Measurements from ENCODE around the gene CMSS1.

DNA sequence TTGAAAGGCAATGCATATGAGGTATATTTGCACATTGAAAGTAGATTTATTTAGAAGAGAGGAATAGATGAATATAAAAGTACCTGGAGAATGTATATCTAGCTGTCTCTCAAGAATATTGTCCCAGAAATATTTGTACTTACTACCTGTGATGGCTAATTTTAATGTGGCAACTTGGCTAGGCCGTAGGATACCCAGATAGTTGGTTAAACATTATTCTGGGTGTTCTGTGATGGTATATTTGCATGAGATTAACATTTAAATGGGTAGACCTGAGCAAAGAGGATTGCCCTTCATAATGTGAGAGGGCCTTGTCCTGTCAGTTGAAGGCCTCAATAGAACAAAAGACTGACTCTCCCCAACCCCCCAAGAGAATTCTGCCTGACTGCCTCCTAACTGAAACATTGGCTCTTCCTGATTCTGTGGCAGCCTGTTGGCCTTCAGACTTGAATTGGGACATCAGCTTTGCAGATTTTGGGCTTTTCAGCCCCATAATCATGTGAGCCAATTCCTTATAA is 366.0 kb downstream of the CMSS1 start:
- TF ChIP-seq ZFP3 (CRISPR knock-in tag; IDR thresholded peaks at IDR 0.05) (no peak), ZFP30 (CRISPR knock-in tag; IDR thresholded peaks at IDR 0.05) (no peak), TSHZ2 (CRISPR knock-in tag; IDR thresholded peaks at IDR 0.05) (no peak), ZNF70 (CRISPR knock-in tag; IDR thresholded peaks at IDR 0.05) (no peak), RARB (CRISPR knock-in tag; IDR thresholded peaks at IDR 0.05) (no peak), ZNF565 (CRISPR knock-in tag; conservative IDR thresholded peaks at IDR 0.05; ENCODE audit: low read depth) (no peak)
- TF ChIP-seq, protein P1, sequence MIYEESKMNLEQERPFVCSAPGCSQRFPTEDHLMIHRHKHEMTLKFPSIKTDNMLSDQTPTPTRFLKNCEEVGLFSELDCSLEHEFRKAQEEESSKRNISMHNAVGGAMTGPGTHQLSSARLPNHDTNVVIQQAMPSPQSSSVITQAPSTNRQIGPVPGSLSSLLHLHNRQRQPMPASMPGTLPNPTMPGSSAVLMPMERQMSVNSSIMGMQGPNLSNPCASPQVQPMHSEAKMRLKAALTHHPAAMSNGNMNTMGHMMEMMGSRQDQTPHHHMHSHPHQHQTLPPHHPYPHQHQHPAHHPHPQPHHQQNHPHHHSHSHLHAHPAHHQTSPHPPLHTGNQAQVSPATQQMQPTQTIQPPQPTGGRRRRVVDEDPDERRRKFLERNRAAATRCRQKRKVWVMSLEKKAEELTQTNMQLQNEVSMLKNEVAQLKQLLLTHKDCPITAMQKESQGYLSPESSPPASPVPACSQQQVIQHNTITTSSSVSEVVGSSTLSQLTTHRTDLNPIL (CRISPR knock-in tag; IDR thresholded peaks at IDR 0.05; ENCODE audit: low read depth) = no peak

Data from SK-N-SH treated with all-trans-retinoic acid at 6 μM for 48 hours (cell line).